ENCODE measurements around the gene HDAC4. TPM values are rescaled to one million over a fixed set of nuclear protein-coding genes. Genes with fewer than 3 reads are reported as not detected.

Gene HDAC4
- total and polyA plus RNA-seq, 2 of the 8 experiments (the other 6 are each of a cell fraction or from before 2014, with no cell fraction given), result 15.4 to 31.5 TPM

DNA sequence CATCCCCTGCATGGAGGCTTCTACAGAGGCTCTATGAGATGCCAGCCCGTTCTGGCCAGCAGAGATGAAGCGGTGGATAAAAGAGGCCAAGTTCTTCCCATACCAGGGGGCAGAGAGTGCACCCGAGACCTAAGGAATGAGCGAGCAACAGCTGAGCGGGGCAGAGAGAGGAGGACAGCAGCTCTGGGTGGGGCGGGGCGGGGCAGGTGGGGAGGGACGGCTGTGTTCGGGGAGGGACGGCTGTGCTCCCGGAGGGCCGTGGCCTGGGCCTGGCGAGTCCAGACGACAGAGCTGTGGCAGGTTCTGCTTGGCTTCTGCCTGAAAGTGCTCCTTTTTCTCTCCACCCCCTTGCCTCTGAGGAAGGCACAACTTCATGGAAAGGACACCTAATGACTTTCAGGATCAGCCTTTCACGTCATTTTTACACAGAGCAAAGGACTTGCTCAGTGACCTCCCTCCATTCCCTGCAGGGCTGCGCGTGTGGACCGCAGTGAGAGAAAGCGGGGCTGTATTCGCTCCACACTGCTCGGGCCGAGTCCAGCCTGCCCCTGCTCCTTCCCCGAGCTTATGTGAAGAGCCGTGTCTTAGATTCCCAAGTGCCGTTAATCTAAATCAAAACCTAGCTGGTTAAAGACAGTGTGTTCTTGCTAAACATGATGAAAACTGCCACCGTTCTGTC, 232.9 kb downstream of the HDAC4 start:
- Histone ChIP-seq H2BK20ac (ENCODE audit: low read length) (no peak overlapping the region), H3K4me1 (replicated peaks in 1 of 4; ENCODE audit: control insufficient read depth in 3 of 4, insufficient read depth in 4 of 4, low read length in 3 of 4) (no peaks in the 10 kb centered on the region), H4K5ac (ENCODE audit: insufficient read length, low read depth, low read length) (no peak overlapping the region), H2BK120ac (replicated peaks; ENCODE audit: low read depth, low read length) (no peak overlapping the region), H4K8ac (ENCODE audit: extremely low read depth, insufficient read depth, low read length) (peak overlapping the region; percentile 22), H3K4me2 (ENCODE audit: insufficient read depth in 1 of 2, low read depth in 2 of 2, low read length in 2 of 2) (no peak overlapping the region), H3K14ac (ENCODE audit: insufficient read length) (no peak overlapping the region), H3K27me3 (replicated peaks in 1 of 4; ENCODE audit: control insufficient read depth in 3 of 4, extremely low read depth in 1 of 4, insufficient read depth in 3 of 4, low read length in 3 of 4) (no peaks in the 10 kb centered on the region), H2BK15ac (ENCODE audit: low read length) (no peak overlapping the region), H2AK5ac (ENCODE audit: low read depth, low read length) (no peak overlapping the region), H3K79me1 (ENCODE audit: low read depth, low read length) (no peaks in the 10 kb centered on the region), H3K9me3 (ENCODE audit: insufficient read depth in 2 of 2, low read depth in 1 of 2, low read length in 1 of 2) (peaks cover 0 to 12% of the 10 kb centered on the region in 2 experiments; a peak in 2 of 4 replicates), H2AFZ (ENCODE audit: low read length) (no peak overlapping the region), H3K23me2 (ENCODE audit: low read depth, low read length) (no peaks in the 10 kb centered on the region), H3K23ac (ENCODE audit: insufficient read length) (no peak overlapping the region), H3K18ac (ENCODE audit: extremely low read depth, low read length) (no peak overlapping the region), H3K4me3 (ENCODE audit: extremely low read depth in 1 of 4, insufficient read depth in 2 of 4, low read depth in 3 of 4, low read length in 4 of 4) (no peak overlapping the region), H3K9ac (replicated peaks in 1 of 4; ENCODE audit: extremely low read depth in 1 of 4, low read depth in 3 of 4, low read length in 3 of 4) (no peak overlapping the region), H4K20me1 (replicated peaks in 1 of 2; ENCODE audit: control insufficient read depth in 1 of 2, insufficient read depth in 2 of 2, low read length in 2 of 2) (no peaks in the 10 kb centered on the region), H2BK5ac (ENCODE audit: low read depth, low read length) (no peak overlapping the region), H4K91ac (replicated peaks; ENCODE audit: insufficient read length, low read length) (no peak overlapping the region), H3K36me3 (ENCODE audit: control insufficient read depth in 2 of 4, insufficient read depth in 4 of 4, low read length in 3 of 4) (peaks cover 0 to 6% (median 2%) of the 10 kb centered on the region in 4 experiments; a peak in 3 of 8 replicates), H3K56ac (replicated peaks; ENCODE audit: insufficient read length, low read depth, low read length) (no peak overlapping the region), H3K4ac (replicated peaks; ENCODE audit: insufficient read length, low read depth, low read length) (no peak overlapping the region), H2BK12ac (ENCODE audit: low read depth, low read length) (no peak overlapping the region), H3K79me2 (ENCODE audit: control insufficient read depth in 1 of 2, insufficient read depth in 2 of 2, low read length in 2 of 2) (no peaks in the 10 kb centered on the region), H3K27ac (ENCODE audit: low read depth, low read length) (no peak overlapping the region)
- ChIA-PET POLR2A (ENCODE audit: partially characterized antibody) (no interaction called here), CTCF (ENCODE audit: partially characterized antibody) (interaction anchor here (0.8 kb wide), 1 partner anchor 24 kb away, joined by 3 read pairs; no protein-coding TSS in a partner anchor)
- no peak for FAIRE-seq
- 98% methylated on average over 16 of the region's 26 CpGs; no CpG with 5 or more reads in 1 of the 2 experiments for WGBS, 2 experiments (ENCODE audit: extremely low coverage in 1 of 2, insufficient coverage in 1 of 2, insufficient read length in 1 of 2, insufficient replicate concordance in 2 of 2, low coverage in 1 of 2, low lambda C conversion rate in 2 of 2, missing lambda C conversion rate in 1 of 2)
- TF ChIP-seq GTF2F1 (IDR thresholded peaks at IDR 0.05; ENCODE audit: borderline replicate concordance, low read depth, low read length), result no peak
- no peak for DNase-seq (ENCODE audit: low read depth in 1 of 2, low spot score in 2 of 2)

Measured in H1 (cell line).